WTC11 (cell line): ENCODE data around the gene TEAD1.

Source experiments
- AFF4 ChIP-seq: sonication (generic); formaldehyde crosslinking; IDR thresholded peaks from 2 replicates; pipeline ENCODE4 v1.8.1; 2023; ENCODE audit warnings: mild to moderate bottlenecking, missing genetic modification reagents, borderline replicate concordance
- ATF3 ChIP-seq: sonication (generic); formaldehyde crosslinking; conservative IDR thresholded peaks from 2 replicates; pipeline ENCODE4 v1.8.1; 2022; ENCODE audit warnings: mild to moderate bottlenecking, missing genetic modification reagents
- CREB1 ChIP-seq: sonication (generic); formaldehyde crosslinking; IDR thresholded peaks from 2 replicates; pipeline ENCODE4 v1.8.0; 2023; ENCODE audit warnings: mild to moderate bottlenecking, missing genetic modification reagents
- ELF4 ChIP-seq: sonication (generic); formaldehyde crosslinking; IDR thresholded peaks from 2 replicates; pipeline ENCODE4 v1.8.1; 2022; ENCODE audit warnings: low read depth, mild to moderate bottlenecking, moderate library complexity, missing genetic modification reagents
- TF ChIP-seq, protein P1 (sequence below): fragments of 200-600 bp; IDR thresholded peaks from 2 replicates; pipeline ENCODE4 v1.8.0; 2022; ENCODE audit warnings: antibody characterized with exemption

GRCh38 chr11:12756454-12756806, 82.2 kb downstream of the TEAD1 start:
- TF ChIP-seq AFF4 (CRISPR knock-in tag) (no peak), ELF4 (CRISPR knock-in tag) (no peak), ATF3 (CRISPR knock-in tag) (no peak), CREB1 (CRISPR knock-in tag) (no peak)
- TF ChIP-seq, protein P1, sequence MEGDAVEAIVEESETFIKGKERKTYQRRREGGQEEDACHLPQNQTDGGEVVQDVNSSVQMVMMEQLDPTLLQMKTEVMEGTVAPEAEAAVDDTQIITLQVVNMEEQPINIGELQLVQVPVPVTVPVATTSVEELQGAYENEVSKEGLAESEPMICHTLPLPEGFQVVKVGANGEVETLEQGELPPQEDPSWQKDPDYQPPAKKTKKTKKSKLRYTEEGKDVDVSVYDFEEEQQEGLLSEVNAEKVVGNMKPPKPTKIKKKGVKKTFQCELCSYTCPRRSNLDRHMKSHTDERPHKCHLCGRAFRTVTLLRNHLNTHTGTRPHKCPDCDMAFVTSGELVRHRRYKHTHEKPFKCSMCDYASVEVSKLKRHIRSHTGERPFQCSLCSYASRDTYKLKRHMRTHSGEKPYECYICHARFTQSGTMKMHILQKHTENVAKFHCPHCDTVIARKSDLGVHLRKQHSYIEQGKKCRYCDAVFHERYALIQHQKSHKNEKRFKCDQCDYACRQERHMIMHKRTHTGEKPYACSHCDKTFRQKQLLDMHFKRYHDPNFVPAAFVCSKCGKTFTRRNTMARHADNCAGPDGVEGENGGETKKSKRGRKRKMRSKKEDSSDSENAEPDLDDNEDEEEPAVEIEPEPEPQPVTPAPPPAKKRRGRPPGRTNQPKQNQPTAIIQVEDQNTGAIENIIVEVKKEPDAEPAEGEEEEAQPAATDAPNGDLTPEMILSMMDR: no peak
